T follicular helper cell (primary cell): Measurements from ENCODE around the gene USP6.
"Not testable (repeated sequence)": the region's sequence is repeated elsewhere in the genome, so short reads cannot be mapped to it uniquely, and the experiment has no call there.

Experiments
- DNase-seq: peaks from one replicate; pipeline ENCODE4 v3.0.0-alpha.2; 2020; ENCODE audit warnings: low read depth
- total RNA-seq, 2 experiments: gene quantifications; one replicate each; lab custom pipeline; 2026; lab: John Stamatoyannopoulos, UW

USP6 gene
- 0 to 0.04 reads per million in 2 experiments for total RNA-seq

GRCh38 chr17:5115673-5116651, at the start of gene USP6:
Gene USP6 (plus strand): TSS chr17:5116032. CDS start chr17:5130368, 14,336 bp downstream.
- no peak for DNase-seq

GRCh38 chr17:5068236-5068635, 47.6 kb upstream of the USP6 start:
- DNase-seq: no peak

DNA sequence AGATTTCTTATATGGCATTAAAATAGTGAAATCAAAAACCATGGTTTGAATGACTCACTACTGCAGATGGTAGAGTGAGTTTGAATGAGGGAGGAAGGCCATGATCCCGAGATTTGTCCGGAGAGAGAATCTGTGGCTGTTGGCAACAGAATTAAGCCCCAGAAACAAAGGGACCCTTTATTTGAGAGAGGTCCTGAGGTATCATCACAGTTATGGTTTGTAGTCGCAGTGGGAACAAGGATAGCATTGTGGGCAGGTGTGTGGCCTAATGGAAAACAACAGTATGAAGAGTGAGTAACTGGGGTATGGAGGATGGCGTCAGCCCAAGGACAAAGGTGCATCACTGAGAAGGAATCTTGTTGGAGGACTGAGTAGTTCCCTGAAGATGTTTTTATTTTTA, 46.1 kb upstream of the USP6 start:
- DNase-seq: no peak

GRCh38 chr17:5075472-5075871, 40.4 kb upstream of the USP6 start:
- DNase-seq: not testable (repeated sequence)

- not testable (repeated sequence) for DNase-seq
Observed at GRCh38 chr17:5077275-5077674, 38.6 kb upstream of the USP6 start.

DNA sequence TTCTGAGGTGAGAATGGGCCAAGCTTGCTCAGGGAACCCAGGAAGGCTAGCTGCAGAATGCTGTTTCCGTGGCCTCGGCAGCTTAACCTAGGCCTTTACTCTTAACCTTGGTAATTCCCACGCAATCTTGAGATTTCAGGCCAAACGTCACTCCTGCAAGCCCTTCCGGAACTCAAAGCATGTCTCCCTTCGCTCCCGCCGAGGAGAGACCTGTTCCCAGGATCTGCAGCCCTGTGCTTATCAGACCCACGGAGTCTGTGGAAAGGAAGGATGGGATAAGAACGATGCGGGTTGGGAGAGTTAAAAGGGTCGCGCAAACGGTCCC, 38.1 kb upstream of the USP6 start:
- no peak for DNase-seq

- peak; percentile 33 for DNase-seq
Observed at GRCh38 chr17:5078106-5079028, 37.5 kb upstream of the USP6 start, which contains the start of gene ZFP3. Gene ZFP3 (plus strand): TSS chr17:5078467. CDS start chr17:5091505, 13,038 bp downstream.

- DNase-seq: no peak
Observed at GRCh38 chr17:5080591-5080990, 35.2 kb upstream of the USP6 start.

DNA sequence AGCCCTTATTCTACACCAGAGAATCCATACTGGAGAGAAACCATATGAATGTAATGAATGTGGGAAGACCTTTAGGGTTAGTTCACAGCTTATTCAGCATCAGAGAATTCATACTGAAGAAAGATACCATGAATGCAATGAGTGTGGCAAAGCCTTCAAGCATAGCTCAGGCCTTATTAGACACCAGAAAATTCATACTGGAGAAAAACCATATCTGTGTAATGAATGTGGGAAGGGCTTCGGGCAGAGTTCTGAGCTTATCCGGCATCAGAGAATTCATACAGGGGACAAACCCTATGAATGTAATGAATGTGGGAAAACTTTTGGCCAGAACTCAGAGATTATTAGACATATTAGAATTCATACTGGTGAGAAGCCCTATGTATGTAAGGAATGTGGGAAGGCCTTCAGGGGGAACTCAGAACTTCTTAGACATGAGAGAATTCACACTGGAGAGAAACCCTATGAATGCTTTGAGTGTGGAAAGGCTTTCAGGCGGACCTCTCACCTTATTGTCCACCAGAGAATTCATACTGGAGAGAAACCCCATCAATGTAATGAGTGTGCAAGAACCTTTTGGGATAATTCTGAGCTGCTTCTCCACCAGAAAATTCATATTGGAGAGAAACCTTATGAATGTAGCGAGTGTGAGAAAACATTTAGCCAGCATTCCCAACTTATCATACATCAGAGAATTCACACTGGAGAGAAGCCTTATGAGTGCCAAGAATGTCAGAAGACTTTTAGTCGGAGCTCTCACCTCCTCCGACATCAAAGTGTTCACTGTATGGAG, 23.4 kb upstream of the USP6 start:
- no peak for DNase-seq

DNA sequence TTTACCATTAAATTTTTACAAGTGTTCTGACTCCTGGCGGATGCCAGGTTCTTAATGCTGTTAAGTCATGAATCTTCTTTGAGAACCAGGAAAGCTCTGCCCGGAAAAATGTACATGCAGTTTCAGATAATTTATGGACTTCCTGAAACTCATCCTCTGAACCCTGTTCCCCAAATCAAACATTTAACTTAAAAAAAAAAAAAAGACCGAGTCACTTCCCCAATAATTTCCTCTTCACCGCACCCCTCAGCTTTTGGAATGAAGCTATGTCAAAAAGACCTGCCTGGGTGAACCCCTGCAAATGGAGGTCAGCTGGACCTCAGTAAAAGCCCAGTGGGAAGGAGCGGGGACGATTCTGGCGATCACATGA, 19.1 kb upstream of the USP6 start:
- DNase-seq: no peak

GRCh38 chr17:5097101-5097834, 18.6 kb upstream of the USP6 start:
- DNase-seq: no peak

DNA sequence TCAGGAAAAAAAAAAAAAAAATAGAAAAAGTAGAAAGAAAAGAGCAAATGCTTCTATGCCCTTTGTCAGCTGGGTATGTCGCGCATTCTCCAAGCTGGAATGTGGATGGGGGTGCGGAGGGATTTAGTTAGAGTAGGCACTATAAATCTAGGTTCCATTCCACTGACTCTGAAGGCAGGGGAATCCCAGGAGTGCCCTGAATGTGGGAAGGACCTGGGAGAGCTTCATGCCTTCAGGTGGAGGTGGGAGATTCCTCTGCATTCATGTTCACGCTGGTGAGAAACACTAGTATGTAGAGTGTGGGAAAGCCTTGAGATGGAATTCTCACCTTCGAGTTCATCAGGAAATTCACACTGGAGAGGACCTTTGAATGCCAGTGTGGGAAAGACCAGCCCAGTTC, 16.6 kb upstream of the USP6 start:
- DNase-seq: no peak

GRCh38 chr17:5100832-5101231, 15.0 kb upstream of the USP6 start:
- no peak for DNase-seq

GRCh38 chr17:5110816-5111215, 5.0 kb upstream of the USP6 start:
- no peak for DNase-seq

- DNase-seq: peak; percentile 80
Observed at GRCh38 chr17:5111402-5112204, 4.2 kb upstream of the USP6 start, which contains the start of gene ZNF232. Gene ZNF232 (minus strand): TSS chr17:5111878. CDS start chr17:5111822, 56 bp downstream.

- no peak for DNase-seq
Observed at GRCh38 chr17:5118219-5118618, 2.4 kb downstream of the USP6 start.

GRCh38 chr17:5120036-5120435, 4.2 kb downstream of the USP6 start:
- no peak for DNase-seq

DNA sequence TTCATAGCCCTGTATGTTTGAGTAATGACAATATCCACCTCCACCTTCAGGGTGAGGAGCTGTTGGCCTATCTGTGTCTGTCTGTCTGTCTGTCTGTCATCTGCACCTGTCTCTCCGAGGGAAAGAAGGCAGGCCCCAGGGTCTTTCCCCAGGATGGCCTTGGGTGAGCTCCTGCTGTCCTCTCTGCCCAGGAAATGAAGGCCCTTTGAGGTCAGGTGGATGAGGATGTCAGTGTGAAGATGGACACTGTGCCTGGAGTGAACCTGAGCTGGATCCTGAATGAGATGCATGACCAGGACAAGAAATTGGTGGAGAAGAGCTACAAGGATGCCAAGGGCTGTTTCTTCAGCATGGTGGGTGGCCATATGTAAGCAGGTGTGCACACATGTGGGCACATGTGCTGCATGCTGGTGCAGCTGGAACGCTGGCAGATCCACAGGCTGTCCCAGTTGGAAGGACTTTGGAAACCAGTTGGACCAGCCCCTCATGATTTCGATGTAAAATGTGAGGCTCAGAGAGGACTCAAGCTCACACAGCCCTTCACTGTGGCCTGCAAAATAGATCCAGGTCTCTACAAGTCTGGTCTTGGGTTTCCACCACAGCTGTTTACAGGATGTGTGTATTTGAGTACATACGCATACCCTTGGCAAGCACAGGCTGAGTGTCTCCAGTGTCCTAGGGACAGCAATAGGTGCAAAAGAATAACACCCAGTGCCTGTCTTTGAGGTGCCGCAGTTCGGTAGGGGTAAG, 4.8 kb downstream of the USP6 start:
- not testable (repeated sequence) for DNase-seq

DNA sequence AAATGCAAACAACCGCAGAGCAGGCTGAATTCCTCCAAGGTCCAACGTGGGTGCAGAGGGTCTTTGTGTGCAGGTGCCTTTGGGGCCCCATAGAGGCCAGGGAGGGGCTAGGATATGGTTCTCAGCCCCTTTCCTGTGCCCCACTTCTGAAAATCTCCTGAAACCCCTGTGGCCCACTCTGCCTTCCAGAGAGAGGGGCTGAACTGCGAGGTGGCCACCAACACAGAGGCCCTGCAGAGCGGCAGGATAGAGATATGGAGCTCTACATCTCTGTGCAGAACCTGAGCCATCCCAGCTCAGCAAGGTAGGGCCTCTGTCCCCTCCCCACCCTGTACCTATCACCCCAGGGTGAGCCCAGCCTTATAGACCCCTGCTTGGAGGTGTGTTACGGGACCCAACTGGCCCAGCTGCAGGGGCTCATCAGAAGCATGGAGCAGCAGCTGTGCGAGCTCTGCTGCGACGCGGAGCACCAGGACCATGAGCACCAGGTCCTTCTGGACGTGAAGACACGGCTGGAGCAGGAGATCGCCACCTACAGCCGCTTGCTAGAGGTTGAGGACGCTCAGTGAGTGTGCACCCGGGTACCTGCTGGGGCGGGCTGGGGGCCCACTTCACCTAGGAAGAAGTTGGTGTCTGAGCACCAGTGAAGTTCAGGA, 5.5 kb downstream of the USP6 start:
- DNase-seq: no peak
